Kidney (tissue), 14 donors: Measurements from ENCODE around the gene BCAR1. TPM values are rescaled to one million over a fixed set of nuclear protein-coding genes. Genes with fewer than 3 reads are reported as not detected.

ENCODE experiments used
- DNase-seq, 5 donors: peaks; one replicate each; pipeline ENCODE4 v3.0.0-alpha.2; 2013 to 2020
- FAIRE-seq: peaks from 2 replicates; lab custom pipeline; 2012; peaks lifted over from hg19 to GRCh38; lab: Jason Lieb, UNC
- H3K27ac ChIP-seq, 2 donors: one replicate each; pipeline ENCODE4 v1.7.0; 2013; ENCODE audit warnings: low read depth in 2 of 2, low read length in 2 of 2, inconsistent platforms in 1 of 2
- H3K27me3 ChIP-seq: one replicate; pipeline ENCODE4 v1.7.1; 2013; ENCODE audit warnings: low read length, inconsistent platforms; ENCODE audit not compliant: control insufficient read depth, insufficient read depth
- H3K36me3 ChIP-seq, 3 donors: one replicate each; pipeline versions ENCODE4 v1.7.0 to v1.7.1; 2013; ENCODE audit warnings: low read length in 3 of 3, control low read depth in 1 of 3, inconsistent platforms in 1 of 3; ENCODE audit not compliant: insufficient read depth in 3 of 3, control insufficient read depth in 2 of 3
- H3K4me1 ChIP-seq, 3 donors: one replicate each; pipeline versions ENCODE4 v1.7.0 to v1.7.1; 2013; ENCODE audit warnings: low read length in 3 of 3, inconsistent platforms in 1 of 3, low read depth in 1 of 3; ENCODE audit not compliant: control insufficient read depth in 2 of 3, insufficient read depth in 2 of 3
- H3K4me3 ChIP-seq, 3 donors: one replicate each; pipeline versions ENCODE4 v1.7.0 to v1.8.1; 2013; ENCODE audit warnings: low read length in 3 of 3, control low read depth in 1 of 3, inconsistent platforms in 1 of 3
- H3K9ac ChIP-seq, 3 donors: one replicate each; pipeline versions ENCODE4 v1.7.0 to v1.7.1; 2013; ENCODE audit warnings: low read length in 3 of 3, control low read depth in 1 of 3, inconsistent platforms in 1 of 3
- H3K9me3 ChIP-seq, 3 donors: one replicate each; pipeline versions ENCODE4 v1.7.0 to v1.7.1; 2013; ENCODE audit warnings: low read length in 3 of 3, control low read depth in 1 of 3, inconsistent platforms in 1 of 3; ENCODE audit not compliant: control insufficient read depth in 2 of 3, insufficient read depth in 1 of 3
- CTCF ChIP-seq: IDR thresholded peaks from 3 replicates; pipeline ENCODE4 v1.5.1; 2012; ENCODE audit warnings: mild to moderate bottlenecking, moderate library complexity, borderline replicate concordance; ENCODE audit not compliant: insufficient read depth; ENCODE audit errors: extremely low read depth
- intact Hi-C: fragments of 100-400 bp; cut with DNase I; formaldehyde crosslinking; loops from one replicate; pipeline ENCODE4 v1.11.1; 2022
- polyA plus RNA-seq: library from polyadenylated mRNA; stranded (reverse); fragments of 350-450 nt; fragmentation: Illumina TruSeq; extraction: RNeasy Lipid Tissue Mini Kit (QIAGEN cat#74804); gene quantifications from one replicate; pipeline ENCODE4 v1.2.3, GENCODE V29; 2014; ENCODE audit warnings: low read depth, low replicate concordance; ENCODE audit not compliant: insufficient read depth
- total RNA-seq: library from RNA; stranded (reverse); fragmentation: NEBNext Ultra II Directional; extraction: Animal tissue kit (Norgen Biotek cat#: 25700); gene quantifications from one replicate; pipeline ENCODE4 v1.2.1, GENCODE V29; 2021
- donor health status: control.
- donor health status: control.
- donor health status: control.
- donor health status: control.
- donor health status: control.
- donor health status: DM: yes; HTN: yes; CAD: no.
- donor health status: Normal renal cell carcinoma (clear cell type).

BCAR1 gene
- total and polyA plus RNA-seq, 2 donors from 2014 or later, result 69.1 to 123 TPM

GRCh38 chr16:75192606-75193264, 58.7 kb downstream of the BCAR1 start:
- Histone ChIP-seq H3K9me3 (no peaks in the 10 kb centered on the region), H3K4me3 (no peak overlapping the region), H3K27me3 (no peaks in the 10 kb centered on the region), H3K27ac (no peak overlapping the region), H3K4me1 (no peaks in the 10 kb centered on the region), H3K9ac (no peak overlapping the region), H3K36me3 (no peaks in the 10 kb centered on the region)
- FAIRE-seq (no peak), DNase-seq (no peak)
- intact Hi-C loops, result no loop called here
- TF ChIP-seq CTCF, result no peak

GRCh38 chr16:75189638-75190245, 61.7 kb downstream of the BCAR1 start:
- H3K4me1 ChIP-seq, result no peaks in the 10 kb centered on the region
- no peak overlapping the region for H3K9ac ChIP-seq
- intact Hi-C loops, result no loop called here
- TF ChIP-seq CTCF, result no peak
- no peak overlapping the region for H3K27ac ChIP-seq
- no peaks in the 10 kb centered on the region for H3K9me3 ChIP-seq
- H3K36me3 ChIP-seq, result no peaks in the 10 kb centered on the region
- no peaks in the 10 kb centered on the region for H3K27me3 ChIP-seq
- no peak for DNase-seq
- H3K4me3 ChIP-seq, result no peak overlapping the region
- FAIRE-seq, result no peak

GRCh38 chr16:75188832-75189477, 62.5 kb downstream of the BCAR1 start:
- no peaks in the 10 kb centered on the region for H3K27me3 ChIP-seq
- H3K4me1 ChIP-seq, result no peaks in the 10 kb centered on the region
- no peak overlapping the region for H3K4me3 ChIP-seq
- no peak overlapping the region for H3K27ac ChIP-seq
- intact Hi-C loops, result no loop called here
- H3K9me3 ChIP-seq, result no peaks in the 10 kb centered on the region
- FAIRE-seq (no peak), DNase-seq (no peak)
- no peak for TF ChIP-seq CTCF
- no peaks in the 10 kb centered on the region for H3K36me3 ChIP-seq
- no peak overlapping the region for H3K9ac ChIP-seq
